Hepatocyte (in vitro differentiated cells): ENCODE results near the gene TPRX1.

ENCODE experiments used
- EZH2 ChIP-seq: fragments of 200-600 bp; sonication (generic); IDR thresholded peaks from 2 replicates; pipeline ENCODE4 v1.6.1; 2016; ENCODE audit warnings: antibody characterized with exemption, mild to moderate bottlenecking, borderline replicate concordance
- EZH2phosphoT487 ChIP-seq: fragments of 200-600 bp; sonication (generic); IDR thresholded peaks from one replicate; pipeline ENCODE4 v1.6.1; 2018; ENCODE audit warnings: antibody characterized with exemption, mild to moderate bottlenecking, low read depth, moderate library complexity; ENCODE audit not compliant: unreplicated experiment, severe bottlenecking
- TF ChIP-seq, protein P1 (sequence below): fragments of 200-600 bp; sonication (generic); IDR thresholded peaks from 2 replicates; pipeline ENCODE4 v1.5.1; 2016; ENCODE audit warnings: antibody characterized with exemption, mild to moderate bottlenecking; ENCODE audit not compliant: poor library complexity

GRCh38 chr19:47842941-47843340 is 38.6 kb upstream of the TPRX1 start:
- TF ChIP-seq, protein P1, sequence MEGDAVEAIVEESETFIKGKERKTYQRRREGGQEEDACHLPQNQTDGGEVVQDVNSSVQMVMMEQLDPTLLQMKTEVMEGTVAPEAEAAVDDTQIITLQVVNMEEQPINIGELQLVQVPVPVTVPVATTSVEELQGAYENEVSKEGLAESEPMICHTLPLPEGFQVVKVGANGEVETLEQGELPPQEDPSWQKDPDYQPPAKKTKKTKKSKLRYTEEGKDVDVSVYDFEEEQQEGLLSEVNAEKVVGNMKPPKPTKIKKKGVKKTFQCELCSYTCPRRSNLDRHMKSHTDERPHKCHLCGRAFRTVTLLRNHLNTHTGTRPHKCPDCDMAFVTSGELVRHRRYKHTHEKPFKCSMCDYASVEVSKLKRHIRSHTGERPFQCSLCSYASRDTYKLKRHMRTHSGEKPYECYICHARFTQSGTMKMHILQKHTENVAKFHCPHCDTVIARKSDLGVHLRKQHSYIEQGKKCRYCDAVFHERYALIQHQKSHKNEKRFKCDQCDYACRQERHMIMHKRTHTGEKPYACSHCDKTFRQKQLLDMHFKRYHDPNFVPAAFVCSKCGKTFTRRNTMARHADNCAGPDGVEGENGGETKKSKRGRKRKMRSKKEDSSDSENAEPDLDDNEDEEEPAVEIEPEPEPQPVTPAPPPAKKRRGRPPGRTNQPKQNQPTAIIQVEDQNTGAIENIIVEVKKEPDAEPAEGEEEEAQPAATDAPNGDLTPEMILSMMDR, result no peak
- TF ChIP-seq EZH2 (no peak), EZH2phosphoT487 (no peak)
